Calu3 (cell line): Measurements from ENCODE around the gene CACNA1E. TPM values are rescaled to one million over a fixed set of nuclear protein-coding genes. Genes with fewer than 3 reads are reported as not detected.

Source experiments
- BruUV-seq: library from RNA; stranded (reverse); fragments of 400-500 nt; replicated peaks from 2 replicates; lab custom pipeline; 2021; lab: Mats Ljungman, UMichigan
- CTCF ChIA-PET: fragments of 300-600 bp; sonication (Branson Sonifier 250); formaldehyde crosslinking; loops from one replicate; lab custom pipeline; 2022; ENCODE audit warnings: antibody characterized with exemption; lab: Charles Lee
- DNase-seq: peaks from one replicate; pipeline ENCODE4 v3.0.0; 2022
- H3K27ac Mint-ChIP-seq: one replicate; pipeline ENCODE4 v1.8.0; 2022; ENCODE audit warnings: mixed read lengths; ENCODE audit not compliant: unreplicated experiment
- H3K27me3 Mint-ChIP-seq: one replicate; pipeline ENCODE4 v1.8.0; 2022; ENCODE audit warnings: mixed read lengths; ENCODE audit not compliant: unreplicated experiment
- H3K36me3 Mint-ChIP-seq: one replicate; pipeline ENCODE4 v1.8.0; 2022; ENCODE audit warnings: mild to moderate bottlenecking, moderate library complexity, mixed read lengths; ENCODE audit not compliant: insufficient read depth, unreplicated experiment
- H3K4me1 Mint-ChIP-seq: one replicate; pipeline ENCODE4 v1.8.0; 2022; ENCODE audit warnings: mild to moderate bottlenecking, low read depth, mixed read lengths; ENCODE audit not compliant: unreplicated experiment
- H3K4me3 Mint-ChIP-seq: one replicate; pipeline ENCODE4 v1.8.0; 2022; ENCODE audit warnings: mild to moderate bottlenecking, low read depth, moderate library complexity, mixed read lengths; ENCODE audit not compliant: unreplicated experiment
- H3K9me3 Mint-ChIP-seq: one replicate; pipeline ENCODE4 v1.8.0; 2022; ENCODE audit warnings: low read depth, mixed read lengths; ENCODE audit not compliant: unreplicated experiment
- intact Hi-C: fragments of 100-400 bp; cut with micrococcal nuclease; formaldehyde crosslinking; loops from one replicate; pipeline ENCODE4 v1.10.0; 2022; ENCODE audit not compliant: unreplicated experiment
- total RNA-seq: library from RNA; stranded (reverse); gene quantifications from 2 replicates; pipeline ENCODE4 v1.2.3, GENCODE V29; 2022
- TF ChIP-seq, protein P1 (sequence below): fragments of 200-600 bp; IDR thresholded peaks from one replicate; pipeline ENCODE4 v1.8.0; 2022; ENCODE audit warnings: antibody characterized with exemption; ENCODE audit not compliant: unreplicated experiment

The CACNA1E gene
- total RNA-seq, 1 experiment from 2014 or later, result not detected

DNA sequence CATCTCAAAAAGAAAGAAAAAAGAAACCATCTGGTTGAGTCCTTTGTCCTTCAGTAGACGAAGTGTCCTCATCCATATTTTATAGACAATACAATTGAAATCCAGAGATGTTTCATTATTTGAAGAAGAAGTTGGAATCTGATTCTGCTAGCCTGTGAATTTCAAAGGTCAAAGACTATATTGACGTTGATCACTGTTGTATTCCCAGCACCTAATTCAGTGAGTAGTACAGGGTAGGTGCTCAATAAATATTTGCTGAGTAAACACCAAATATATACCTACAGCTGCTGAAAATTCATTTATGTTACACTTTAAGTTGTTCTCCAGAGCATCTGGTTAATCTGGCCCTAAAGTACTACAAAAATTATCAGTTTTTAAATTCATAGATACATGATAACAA, 135.2 kb downstream of the CACNA1E start:
- intact Hi-C loops, result no loop called here
- no peaks in the 10 kb centered on the region for H3K4me1 Mint-ChIP-seq
- TF ChIP-seq, protein P1, sequence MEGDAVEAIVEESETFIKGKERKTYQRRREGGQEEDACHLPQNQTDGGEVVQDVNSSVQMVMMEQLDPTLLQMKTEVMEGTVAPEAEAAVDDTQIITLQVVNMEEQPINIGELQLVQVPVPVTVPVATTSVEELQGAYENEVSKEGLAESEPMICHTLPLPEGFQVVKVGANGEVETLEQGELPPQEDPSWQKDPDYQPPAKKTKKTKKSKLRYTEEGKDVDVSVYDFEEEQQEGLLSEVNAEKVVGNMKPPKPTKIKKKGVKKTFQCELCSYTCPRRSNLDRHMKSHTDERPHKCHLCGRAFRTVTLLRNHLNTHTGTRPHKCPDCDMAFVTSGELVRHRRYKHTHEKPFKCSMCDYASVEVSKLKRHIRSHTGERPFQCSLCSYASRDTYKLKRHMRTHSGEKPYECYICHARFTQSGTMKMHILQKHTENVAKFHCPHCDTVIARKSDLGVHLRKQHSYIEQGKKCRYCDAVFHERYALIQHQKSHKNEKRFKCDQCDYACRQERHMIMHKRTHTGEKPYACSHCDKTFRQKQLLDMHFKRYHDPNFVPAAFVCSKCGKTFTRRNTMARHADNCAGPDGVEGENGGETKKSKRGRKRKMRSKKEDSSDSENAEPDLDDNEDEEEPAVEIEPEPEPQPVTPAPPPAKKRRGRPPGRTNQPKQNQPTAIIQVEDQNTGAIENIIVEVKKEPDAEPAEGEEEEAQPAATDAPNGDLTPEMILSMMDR, result no peak
- H3K4me3 Mint-ChIP-seq, result no peak overlapping the region
- H3K9me3 Mint-ChIP-seq, result peaks cover 8% of the 10 kb centered on the region
- CTCF ChIA-PET, result no interaction called here
- H3K27ac Mint-ChIP-seq, result no peak overlapping the region
- H3K27me3 Mint-ChIP-seq, result no peaks in the 10 kb centered on the region
- H3K36me3 Mint-ChIP-seq, result no peaks in the 10 kb centered on the region
- DNase-seq, result no peak
- BruUV-seq, result no TSS peak

DNA sequence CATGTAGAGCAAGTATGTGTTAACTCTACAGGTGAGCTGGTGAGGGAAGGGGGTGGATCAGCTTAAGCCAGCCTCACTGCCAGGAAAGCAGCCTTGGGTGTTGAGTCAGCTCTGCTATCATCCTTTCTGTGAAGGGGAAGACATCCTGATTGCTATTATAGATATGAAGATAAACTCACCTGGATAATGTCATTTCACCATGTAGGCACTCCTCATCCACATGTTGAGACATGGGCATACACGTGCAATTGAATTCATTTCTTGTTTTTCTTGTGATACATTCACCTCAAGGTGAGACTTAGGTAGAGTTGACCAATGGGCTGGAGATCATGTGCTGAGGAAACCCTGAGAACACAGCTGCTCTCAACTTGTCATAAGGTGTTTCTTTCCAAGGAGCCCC, 136.9 kb downstream of the CACNA1E start:
- H3K27ac Mint-ChIP-seq, result no peak overlapping the region
- H3K36me3 Mint-ChIP-seq, result no peaks in the 10 kb centered on the region
- BruUV-seq, result no TSS peak
- no peaks in the 10 kb centered on the region for H3K27me3 Mint-ChIP-seq
- CTCF ChIA-PET, result no interaction called here
- peaks cover 5% of the 10 kb centered on the region for H3K9me3 Mint-ChIP-seq
- H3K4me3 Mint-ChIP-seq, result no peak overlapping the region
- H3K4me1 Mint-ChIP-seq, result no peaks in the 10 kb centered on the region
- intact Hi-C loops, result no loop called here
- no peak for DNase-seq
- TF ChIP-seq, protein P1, result no peak

DNA sequence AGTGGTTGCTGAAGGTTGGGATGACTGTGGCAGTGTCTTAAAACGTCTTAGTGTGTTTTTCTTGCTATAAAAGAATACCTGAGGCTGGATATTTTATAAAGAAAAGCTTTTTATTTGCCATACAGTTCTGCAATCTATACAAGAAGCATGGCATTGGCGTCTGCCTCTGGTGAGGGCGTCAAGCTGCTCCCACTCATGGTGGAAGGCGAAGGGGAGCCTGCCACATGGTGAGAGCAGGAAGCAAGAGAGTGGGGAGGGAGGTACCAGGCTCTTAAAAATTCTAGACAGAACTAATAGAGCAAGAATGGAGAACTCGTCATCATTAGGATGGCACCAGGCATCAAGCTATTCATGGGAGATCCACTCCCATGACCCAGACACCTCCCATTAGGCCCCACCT, 140.5 kb downstream of the CACNA1E start:
- Mint-ChIP-seq H3K27me3 (peaks cover 4% of the 10 kb centered on the region), H3K9me3 (peaks cover 3% of the 10 kb centered on the region), H3K4me1 (no peaks in the 10 kb centered on the region), H3K4me3 (no peak overlapping the region), H3K36me3 (no peaks in the 10 kb centered on the region), H3K27ac (no peak overlapping the region)
- intact Hi-C loops, result no loop called here
- TF ChIP-seq, protein P1, result no peak
- no peak for DNase-seq
- CTCF ChIA-PET, result no interaction called here
- no TSS peak for BruUV-seq

DNA sequence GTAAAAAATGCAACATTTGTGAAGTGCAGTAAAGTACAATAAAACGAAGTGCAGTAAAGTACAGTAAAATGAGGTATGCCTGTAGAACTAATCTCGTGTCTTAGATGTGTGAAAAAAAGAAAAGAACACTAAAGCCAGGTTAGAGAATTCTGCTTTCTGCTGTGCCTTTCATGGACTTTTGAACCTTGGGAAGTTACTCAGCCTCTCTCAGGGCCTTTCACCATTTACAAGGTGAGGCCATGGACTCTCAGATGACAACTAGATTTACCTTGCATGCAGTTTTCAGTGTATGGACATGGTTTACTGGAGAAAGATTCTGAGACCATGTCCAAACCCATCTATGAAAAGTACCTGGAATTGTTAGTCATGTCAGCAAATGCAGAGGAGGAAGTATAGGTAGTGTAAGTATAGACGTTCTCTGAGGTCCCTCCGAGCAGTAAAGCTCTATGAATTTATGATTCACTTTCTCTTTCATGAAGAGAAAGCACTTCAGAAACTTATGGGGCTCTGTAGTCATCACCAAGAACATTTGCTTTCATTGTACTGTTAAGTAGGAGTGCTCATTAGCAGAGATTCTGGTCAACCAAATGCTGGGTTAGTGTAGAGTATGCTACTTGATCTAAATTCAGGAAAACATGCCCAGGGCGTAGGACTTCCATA, 143.1 kb downstream of the CACNA1E start:
- Mint-ChIP-seq H3K4me3 (no peak overlapping the region), H3K27me3 (peaks cover 10% of the 10 kb centered on the region), H3K27ac (no peak overlapping the region), H3K36me3 (no peaks in the 10 kb centered on the region), H3K4me1 (no peaks in the 10 kb centered on the region), H3K9me3 (peaks cover 3% of the 10 kb centered on the region)
- DNase-seq, result no peak
- BruUV-seq, result no TSS peak
- CTCF ChIA-PET, result no interaction called here
- TF ChIP-seq, protein P1, result no peak
- intact Hi-C loops, result no loop called here
